Neural cell (in vitro differentiated cells): Measurements from ENCODE around the gene EIF4H. TPM values are rescaled to one million over a fixed set of nuclear protein-coding genes. Genes with fewer than 3 reads are reported as not detected.
"Not testable (repeated sequence)": the region's sequence is repeated elsewhere in the genome, so short reads cannot be mapped to it uniquely, and the experiment has no call there.

Experiments
- H2AFZ ChIP-seq: fragments of 200-600, 300-800 bp; sonication (generic), shearing (Covaris generic); 2 replicates; pipeline ENCODE4 v1.6.0; 2014; ENCODE audit warnings: low read depth, mild to moderate bottlenecking, antibody characterized with exemption, low read length, moderate library complexity
- H3F3A ChIP-seq: fragments of 200-600 bp; shearing (Covaris generic); 2 replicates; pipeline ENCODE4 v1.6.1; 2016; ENCODE audit warnings: mild to moderate bottlenecking, moderate library complexity, mixed read lengths, antibody characterized with exemption, low read length; ENCODE audit not compliant: insufficient read depth, poor library complexity, severe bottlenecking
- H3K27ac ChIP-seq: fragments of 200-600, 300-800 bp; sonication (generic), shearing (Covaris generic); 2 replicates; pipeline ENCODE4 v1.5.1; 2014; ENCODE audit warnings: mild to moderate bottlenecking, low read length, moderate library complexity
- H3K27me3 ChIP-seq: fragments of 300-800, 200-600 bp; sonication (generic), shearing (Covaris generic); 2 replicates; pipeline ENCODE4 v1.6.0; 2014; ENCODE audit warnings: mild to moderate bottlenecking, low read depth, low read length, moderate library complexity; ENCODE audit not compliant: insufficient read depth
- H3K36me3 ChIP-seq: fragments of 300-800, 200-600 bp; sonication (generic), shearing (Covaris generic); 2 replicates; pipeline ENCODE4 v1.5.1; 2014; ENCODE audit warnings: mild to moderate bottlenecking, antibody characterized with exemption, low read length, moderate library complexity; ENCODE audit not compliant: insufficient read depth
- H3K4me2 ChIP-seq: fragments of 300-800, 200-600 bp; sonication (generic), shearing (Covaris generic); 2 replicates; pipeline ENCODE4 v1.6.0; 2014; ENCODE audit warnings: mild to moderate bottlenecking, low read length
- H3K4me3 ChIP-seq: fragments of 300-800, 200-600 bp; sonication (generic), shearing (Covaris generic); 2 replicates; pipeline ENCODE4 v1.5.1; 2014; ENCODE audit warnings: mild to moderate bottlenecking, low read length, moderate library complexity
- H3K79me2 ChIP-seq: fragments of 200-600 bp; shearing (Covaris generic); replicated peaks from 2 replicates; pipeline ENCODE4 v1.6.0; 2014; ENCODE audit warnings: mild to moderate bottlenecking, low read length, moderate library complexity; ENCODE audit not compliant: insufficient read depth
- H3K9ac ChIP-seq: fragments of 300-800, 200-600 bp; sonication (generic), shearing (Covaris generic); 2 replicates; pipeline ENCODE4 v1.6.1; 2016; ENCODE audit warnings: mild to moderate bottlenecking, low read length, mixed read lengths
- H3K9me2 ChIP-seq: fragments of 200-600 bp; shearing (Covaris generic); 2 replicates; pipeline ENCODE4 v1.6.1; 2016; ENCODE audit warnings: mild to moderate bottlenecking, low read length, mixed read lengths; ENCODE audit not compliant: insufficient read depth
- H3K9me3 ChIP-seq: fragments of 200-600, 300-800 bp; sonication (generic), shearing (Covaris generic); 2 replicates; pipeline ENCODE4 v1.6.1; 2016; ENCODE audit warnings: mild to moderate bottlenecking, mixed run types, low read length, moderate library complexity, mixed read lengths
- H4K20me1 ChIP-seq: fragments of 200-600 bp; shearing (Covaris generic); 2 replicates; pipeline ENCODE4 v1.6.1; 2016; ENCODE audit warnings: mild to moderate bottlenecking, mixed run types; ENCODE audit not compliant: insufficient read depth
- CTCF ChIP-seq: fragments of 450-650 bp; IDR thresholded peaks from 2 replicates; pipeline ENCODE4 v1.5.1; 2014; ENCODE audit warnings: antibody characterized with exemption, mild to moderate bottlenecking, moderate library complexity; ENCODE audit not compliant: poor library complexity, severe bottlenecking
- EP300 ChIP-seq: fragments of 450-650 bp; conservative IDR thresholded peaks from 2 replicates; pipeline ENCODE4 v1.6.1; 2014; ENCODE audit warnings: antibody characterized with exemption, mild to moderate bottlenecking, moderate library complexity; ENCODE audit not compliant: poor library complexity, severe bottlenecking
- EZH2 ChIP-seq: fragments of 200-600, 300-800 bp; shearing (Covaris generic), sonication (generic); IDR thresholded peaks from 2 replicates; pipeline ENCODE4 v1.6.1; 2014; ENCODE audit warnings: antibody characterized with exemption, low read length, borderline replicate concordance, mild to moderate bottlenecking; ENCODE audit not compliant: insufficient read depth, poor library complexity, severe bottlenecking
- POLR2AphosphoS5 ChIP-seq: IDR thresholded peaks from 2 replicates; pipeline ENCODE4 v1.6.1; 2012
- SMC3 ChIP-seq: fragments of 450-650 bp; conservative IDR thresholded peaks from 2 replicates; pipeline ENCODE4 v1.6.1; 2014; ENCODE audit warnings: antibody characterized with exemption, mild to moderate bottlenecking, moderate library complexity; ENCODE audit not compliant: poor library complexity
- polyA plus RNA-seq: library from polyadenylated mRNA; depleted of rRNA; stranded (reverse); fragments of >200 nt; gene quantifications from 2 replicates; pipeline ENCODE4 v1.2.3, GENCODE V29; 2014

EIF4H gene
- polyA plus RNA-seq, 1 donor from 2014 or later, result 170 TPM

GRCh38 chr7:74195139-74195860, 21.1 kb downstream of the EIF4H start:
- H3K79me2 ChIP-seq, H3K4me2 ChIP-seq, H2AFZ ChIP-seq, H4K20me1 ChIP-seq, H3K9me3 ChIP-seq, H3K27ac ChIP-seq, H3K27me3 ChIP-seq, H3K36me3 ChIP-seq, H3K9me2 ChIP-seq, H3K9ac ChIP-seq, H3F3A ChIP-seq, H3K4me3 ChIP-seq: not testable (repeated sequence)

- H3K27ac ChIP-seq, H3K9me2 ChIP-seq, H4K20me1 ChIP-seq, H3K79me2 ChIP-seq, H3K4me3 ChIP-seq, H3K27me3 ChIP-seq, H2AFZ ChIP-seq, H3K36me3 ChIP-seq, H3K4me2 ChIP-seq, H3F3A ChIP-seq, H3K9ac ChIP-seq, H3K9me3 ChIP-seq: not testable (repeated sequence)
Observed at GRCh38 chr7:74195968-74196654, 22.0 kb downstream of the EIF4H start.

GRCh38 chr7:74197449-74198124, 23.4 kb downstream of the EIF4H start:
- Histone ChIP-seq H3K9me2 (no peaks in the 10 kb centered on the region), H3K27me3 (no peaks in the 10 kb centered on the region), H4K20me1 (no peaks in the 10 kb centered on the region), H3K4me2 (no peak overlapping the region), H3K36me3 (peaks cover 6% of the 10 kb centered on the region), H3F3A (no peaks in the 10 kb centered on the region), H3K27ac (no peak overlapping the region), H3K9me3 (no peaks in the 10 kb centered on the region), H3K4me3 (no peak overlapping the region), H3K9ac (no peak overlapping the region), H3K79me2 (no peaks in the 10 kb centered on the region), H2AFZ (no peak overlapping the region)
- TF ChIP-seq SMC3 (no peak), EP300 (no peak), POLR2AphosphoS5 (peak; percentile 6), CTCF (no peak), EZH2 (no peak)
